B cell (primary cell): ENCODE data around the gene PDZD7. TPM values are rescaled to one million over a fixed set of nuclear protein-coding genes. Genes with fewer than 3 reads are reported as not detected.

ENCODE experiments used
- ATAC-seq: fragments of 200-7000 bp; cut with Tn5 transposase; one replicate; pipeline ENCODE4 v1.10.0; 2021; ENCODE audit warnings: low read depth, mild to moderate bottlenecking, moderate number of reproducible peaks, moderate library complexity
- CTCF ChIA-PET: fragments of 350-600 bp; sonication (Branson Sonifier 250); formaldehyde crosslinking; loops from one replicate; lab custom pipeline; 2021; ENCODE audit warnings: antibody characterized with exemption, inconsistent platforms; lab: Charles Lee
- POLR2A ChIA-PET: fragments of 350-600 bp; sonication (Branson Sonifier 250); formaldehyde crosslinking; loops from one replicate; lab custom pipeline; 2021; ENCODE audit warnings: antibody characterized with exemption; lab: Charles Lee
- DNase-seq: peaks from one replicate; pipeline ENCODE4 v3.0.0; 2013
- H2AFZ ChIP-seq: 2 replicates; pipeline ENCODE4 v1.6.1; 2012; ENCODE audit warnings: mild to moderate bottlenecking, low read depth, low read length; ENCODE audit not compliant: insufficient read depth, poor library complexity, severe bottlenecking
- H3K27ac ChIP-seq, 2 donors: 1 replicate in 1 of 2; 2 replicates in 1 of 2; pipeline ENCODE4 v1.5.1; 2012 to 2013; ENCODE audit warnings: low read length in 2 of 2, mild to moderate bottlenecking in 2 of 2, moderate library complexity in 1 of 2
- H3K27me3 ChIP-seq, 4 experiments: fragments of 200-600 bp in 1 of 4; sonication (generic) in 1 of 4; replicated peaks in 1 of 4; 1 replicate in 2 of 4; 2 replicates in 2 of 4; pipeline versions ENCODE4 v1.6.1 to v1.7.0; 2013 to 2016; ENCODE audit warnings: low read length in 3 of 4, mild to moderate bottlenecking in 2 of 4, mixed read lengths in 1 of 4, moderate library complexity in 1 of 4; ENCODE audit not compliant: insufficient read depth in 4 of 4, control insufficient read depth in 3 of 4; ENCODE audit errors: control extremely low read depth in 1 of 4
- H3K36me3 ChIP-seq, 2 experiments: replicated peaks in 1 of 2; 1 replicate in 1 of 2; 2 replicates in 1 of 2; pipeline versions ENCODE4 v1.6.1 to v1.7.1; 2013; ENCODE audit warnings: low read length in 1 of 2; ENCODE audit not compliant: insufficient read depth in 2 of 2, control insufficient read depth in 1 of 2; ENCODE audit errors: control extremely low read depth in 1 of 2, extremely low read depth in 1 of 2
- H3K4me1 ChIP-seq, 2 donors: fragments of 200-600 bp in 1 of 2; sonication (generic) in 1 of 2; 1 replicate in 1 of 2; 2 replicates in 1 of 2; pipeline versions ENCODE4 v1.5.1 to v1.6.1; 2013 to 2017; ENCODE audit warnings: low read length in 2 of 2; ENCODE audit not compliant: control insufficient read depth in 2 of 2, insufficient read depth in 2 of 2
- H3K4me2 ChIP-seq: replicated peaks from 2 replicates; pipeline ENCODE3; 2012; ENCODE audit warnings: mild to moderate bottlenecking, low read depth, low read length; ENCODE audit not compliant: poor library complexity, severe bottlenecking
- H3K4me3 ChIP-seq, 5 experiments: fragments of 200-600 bp in 1 of 5; sonication (generic) in 1 of 5; 1 replicate in 3 of 5; 2 replicates in 2 of 5; pipeline versions ENCODE4 v1.5.1 to v1.7.0; 2011 to 2016; ENCODE audit warnings: low read length in 4 of 5, mild to moderate bottlenecking in 4 of 5, low read depth in 2 of 5, control low read depth in 1 of 5, moderate library complexity in 1 of 5; ENCODE audit not compliant: insufficient read depth in 1 of 5; ENCODE audit errors: control extremely low read depth in 1 of 5, extremely low read depth in 1 of 5
- H3K79me2 ChIP-seq: fragments of 200-600 bp; sonication (generic); one replicate; pipeline ENCODE4 v1.6.0; 2016; ENCODE audit warnings: low read length; ENCODE audit not compliant: control insufficient read depth, insufficient read depth
- H3K9ac ChIP-seq: fragments of 200-600 bp; sonication (generic); 2 replicates; pipeline ENCODE4 v1.6.1; 2017; ENCODE audit warnings: mild to moderate bottlenecking, low read length, moderate library complexity
- H3K9me3 ChIP-seq, 3 donors: one replicate each; pipeline versions ENCODE4 v1.6.1 to v1.7.1; 2013; ENCODE audit warnings: low read length in 2 of 3; ENCODE audit not compliant: control insufficient read depth in 2 of 3, insufficient read depth in 1 of 3; ENCODE audit errors: control extremely low read depth in 1 of 3
- H4K20me1 ChIP-seq: 2 replicates; pipeline ENCODE4 v1.6.0; 2012; ENCODE audit warnings: mild to moderate bottlenecking, low read length; ENCODE audit not compliant: insufficient read depth, control insufficient read depth, poor library complexity, severe bottlenecking
- H3K27ac Mint-ChIP-seq: one replicate; pipeline ENCODE4 v1.8.0; 2021; ENCODE audit warnings: mixed read lengths
- H3K27me3 Mint-ChIP-seq: one replicate; pipeline ENCODE4 v1.8.0; 2021; ENCODE audit warnings: mixed read lengths
- H3K4me1 Mint-ChIP-seq: one replicate; pipeline ENCODE4 v1.8.0; 2021; ENCODE audit warnings: mixed read lengths
- H3K4me3 Mint-ChIP-seq: one replicate; pipeline ENCODE4 v1.8.0; 2021; ENCODE audit warnings: mixed read lengths
- H3K9me3 Mint-ChIP-seq: one replicate; pipeline ENCODE4 v1.8.0; 2022; ENCODE audit warnings: mixed read lengths; ENCODE audit not compliant: insufficient read depth
- CTCF ChIP-seq: fragments of 200-600 bp; IDR thresholded peaks from one replicate; pipeline ENCODE4 v1.8.0; 2022; ENCODE audit warnings: antibody characterized with exemption, mild to moderate bottlenecking
- EZH2 ChIP-seq: IDR thresholded peaks from 2 replicates; pipeline ENCODE4 v1.6.1; 2012; ENCODE audit warnings: borderline replicate concordance, low read depth, mild to moderate bottlenecking, moderate library complexity, low read length; ENCODE audit not compliant: insufficient read depth, poor library complexity, severe bottlenecking
- WGBS: methylation state at CpG from one replicate; pipeline ENCODE4 v1.1.5; 2013; ENCODE audit warnings: missing lambda C conversion rate; ENCODE audit not compliant: insufficient coverage; 5-methylcytosine and 5-hydroxymethylcytosine counted together
- intact Hi-C: fragments of 100-400 bp; cut with micrococcal nuclease; formaldehyde crosslinking; loops from one replicate; pipeline ENCODE4 v1.10.0; 2022
- polyA plus RNA-seq: library from polyadenylated mRNA; depleted of rRNA; stranded (reverse); fragments of >200 nt; gene quantifications from 2 replicates; pipeline ENCODE4 v1.2.3, GENCODE V29; 2012
- total RNA-seq, 2 donors: library from RNA; stranded (reverse); fragments of 120-200 nt in 1 of 2; gene quantifications; 1 replicate in 1 of 2; 2 replicates in 1 of 2; pipeline versions ENCODE4 v1.2.3 to v1.2.4, GENCODE V29; 2013 to 2022

Gene PDZD7
- total and polyA plus RNA-seq, 2 donors (not counting 1 experiment from before 2014, with no cell fraction given): 0.64 to 0.69 TPM

- no peak overlapping the region for H3K4me3 ChIP-seq
- H2AFZ ChIP-seq: no peak overlapping the region
- no peak overlapping the region for H3K4me2 ChIP-seq
- peaks cover 7 to 16% of the 10 kb centered on the region in 2 donors for H3K4me1 ChIP-seq
- peaks cover 6% of the 10 kb centered on the region for H3K79me2 ChIP-seq
- no peaks in the 10 kb centered on the region for H4K20me1 ChIP-seq
- Mint-ChIP-seq H3K4me1 (peaks cover 9% of the 10 kb centered on the region), H3K27ac (no peak overlapping the region), H3K9me3 (no peaks in the 10 kb centered on the region), H3K27me3 (no peaks in the 10 kb centered on the region), H3K4me3 (no peak overlapping the region)
- peaks cover 0 to 1% (median 0%) of the 10 kb centered on the region in 3 donors for H3K9me3 ChIP-seq
- no peak for TF ChIP-seq EZH2
- TF ChIP-seq CTCF: no peak
- ChIA-PET CTCF (interaction anchor here (1.4 to 16.0 kb wide), 7 partner anchors 8 to 85 kb away, joined by 8 to 306 read pairs (median 90); partner anchors contain the start of gene KAZALD1), POLR2A (no interaction called here)
- intact Hi-C loops: no loop called here
- ATAC-seq (no peak), DNase-seq (no peak)
- WGBS: 100% methylated on average over 1 of the region's 4 CpGs
- no peak overlapping the region for H3K9ac ChIP-seq
- no peaks in the 10 kb centered on the region for H3K36me3 ChIP-seq
- no peak overlapping the region for H3K27ac ChIP-seq
- H3K27me3 ChIP-seq: peaks cover 0 to under 1% (median 0%) of the 10 kb centered on the region in 4 experiments
Measured at GRCh38 chr10:101056365-101057151, 25.6 kb upstream of the PDZD7 start.

GRCh38 chr10:101055411-101055810 lies 24.5 kb upstream of the PDZD7 start:
- POLR2A ChIA-PET: no interaction called here
- H3K4me3 Mint-ChIP-seq: no peak overlapping the region
- intact Hi-C loops: no loop called here

More at GRCh38 chr10:101055411-101055810, 24.5 kb upstream of the PDZD7 start:
- Mint-ChIP-seq H3K27me3 (peaks cover 5% of the 10 kb centered on the region), H3K4me1 (peaks cover 9% of the 10 kb centered on the region), H3K27ac (no peak overlapping the region), H3K9me3 (no peaks in the 10 kb centered on the region)
- DNase-seq (no peak), ATAC-seq (no peak)
- Histone ChIP-seq H3K4me3 (no peak overlapping the region), H4K20me1 (no peaks in the 10 kb centered on the region), H3K4me2 (no peak overlapping the region), H3K27ac (no peak overlapping the region), H3K79me2 (peaks cover 6% of the 10 kb centered on the region), H3K27me3 (peaks cover 0 to 12% (median 4%) of the 10 kb centered on the region in 4 experiments), H2AFZ (no peak overlapping the region), H3K9ac (no peak overlapping the region), H3K36me3 (no peaks in the 10 kb centered on the region), H3K9me3 (no peaks in the 10 kb centered on the region), H3K4me1 (peaks cover 3 to 15% of the 10 kb centered on the region in 2 donors)
- 100% methylated on average over 2 of the region's 4 CpGs for WGBS
- TF ChIP-seq EZH2: no peak
- TF ChIP-seq CTCF: no peak
- CTCF ChIA-PET: interaction anchor here (1.4 to 12.0 kb wide), 4 partner anchors 9 to 86 kb away, joined by 8 to 227 read pairs (median 79); partner anchors contain the start of gene KAZALD1
